Calu3 (cell line): ENCODE data around the gene CHMP6. TPM values are rescaled to one million over a fixed set of nuclear protein-coding genes. Genes with fewer than 3 reads are reported as not detected.
A peak's percentile ranks its signal among the peaks of the same experiment; 100 is the strongest.

Experiments used
- BruUV-seq: library from RNA; stranded (reverse); fragments of 400-500 nt; replicated peaks from 2 replicates; lab custom pipeline; 2021; lab: Mats Ljungman, UMichigan
- CTCF ChIA-PET: fragments of 300-600 bp; sonication (Branson Sonifier 250); formaldehyde crosslinking; loops from one replicate; lab custom pipeline; 2022; ENCODE audit warnings: antibody characterized with exemption; lab: Charles Lee
- DNase-seq: peaks from one replicate; pipeline ENCODE4 v3.0.0; 2022
- H3K27ac Mint-ChIP-seq: one replicate; pipeline ENCODE4 v1.8.0; 2022; ENCODE audit warnings: mixed read lengths; ENCODE audit not compliant: unreplicated experiment
- H3K27me3 Mint-ChIP-seq: one replicate; pipeline ENCODE4 v1.8.0; 2022; ENCODE audit warnings: mixed read lengths; ENCODE audit not compliant: unreplicated experiment
- H3K36me3 Mint-ChIP-seq: one replicate; pipeline ENCODE4 v1.8.0; 2022; ENCODE audit warnings: mild to moderate bottlenecking, moderate library complexity, mixed read lengths; ENCODE audit not compliant: insufficient read depth, unreplicated experiment
- H3K4me1 Mint-ChIP-seq: one replicate; pipeline ENCODE4 v1.8.0; 2022; ENCODE audit warnings: mild to moderate bottlenecking, low read depth, mixed read lengths; ENCODE audit not compliant: unreplicated experiment
- H3K4me3 Mint-ChIP-seq: one replicate; pipeline ENCODE4 v1.8.0; 2022; ENCODE audit warnings: mild to moderate bottlenecking, low read depth, moderate library complexity, mixed read lengths; ENCODE audit not compliant: unreplicated experiment
- H3K9me3 Mint-ChIP-seq: one replicate; pipeline ENCODE4 v1.8.0; 2022; ENCODE audit warnings: low read depth, mixed read lengths; ENCODE audit not compliant: unreplicated experiment
- CTCF ChIP-seq: fragments of 200-600 bp; IDR thresholded peaks from one replicate; pipeline ENCODE4 v1.8.0; 2022; ENCODE audit warnings: antibody characterized with exemption; ENCODE audit not compliant: unreplicated experiment
- intact Hi-C: fragments of 100-400 bp; cut with micrococcal nuclease; formaldehyde crosslinking; loops from one replicate; pipeline ENCODE4 v1.10.0; 2022; ENCODE audit not compliant: unreplicated experiment
- total RNA-seq: library from RNA; stranded (reverse); gene quantifications from 2 replicates; pipeline ENCODE4 v1.2.3, GENCODE V29; 2022

CHMP6 gene
- total RNA-seq, 1 experiment from 2014 or later: 27.9 TPM

- peaks cover 60% of the 10 kb centered on the region for H3K27me3 Mint-ChIP-seq
- H3K4me3 Mint-ChIP-seq: peak overlapping the region; percentile 27
- no TSS peak for BruUV-seq
- peaks cover 7% of the 10 kb centered on the region for H3K36me3 Mint-ChIP-seq
- CTCF ChIA-PET: no interaction called here
- H3K27ac Mint-ChIP-seq: no peak overlapping the region
- intact Hi-C loops: loop anchor here (2.0 kb wide), 1 partner anchor 554 kb away; no protein-coding TSS in a partner anchor
- peak; percentile 43 for DNase-seq
- TF ChIP-seq CTCF: peak; percentile 89
- no peaks in the 10 kb centered on the region for H3K9me3 Mint-ChIP-seq
- peaks cover 13% of the 10 kb centered on the region for H3K4me1 Mint-ChIP-seq
Measured at GRCh38 chr17:80981062-80981902, 10.4 kb upstream of the CHMP6 start.

GRCh38 chr17:80981929-80982425 is 9.7 kb upstream of the CHMP6 start:
- BruUV-seq: no TSS peak
- H3K27me3 Mint-ChIP-seq: peaks cover 67% of the 10 kb centered on the region
- peaks cover 7% of the 10 kb centered on the region for H3K36me3 Mint-ChIP-seq
- peaks cover 13% of the 10 kb centered on the region for H3K4me1 Mint-ChIP-seq
- no peak for TF ChIP-seq CTCF
- intact Hi-C loops: loop anchor here (2.0 kb wide), 1 partner anchor 555 kb away; no protein-coding TSS in a partner anchor
- no peaks in the 10 kb centered on the region for H3K9me3 Mint-ChIP-seq
- H3K4me3 Mint-ChIP-seq: peak overlapping the region; percentile 27
- CTCF ChIA-PET: no interaction called here
- H3K27ac Mint-ChIP-seq: no peak overlapping the region
- DNase-seq: no peak

GRCh38 chr17:80982426-80982974 is 9.1 kb upstream of the CHMP6 start:
- CTCF ChIA-PET: no interaction called here
- peaks cover 72% of the 10 kb centered on the region for H3K27me3 Mint-ChIP-seq
- no TSS peak for BruUV-seq
- H3K27ac Mint-ChIP-seq: no peak overlapping the region
- intact Hi-C loops: no loop called here
- H3K4me3 Mint-ChIP-seq: no peak overlapping the region
- no peaks in the 10 kb centered on the region for H3K9me3 Mint-ChIP-seq
- H3K4me1 Mint-ChIP-seq: peaks cover 13% of the 10 kb centered on the region
- no peak for TF ChIP-seq CTCF
- DNase-seq: no peak
- peaks cover 7% of the 10 kb centered on the region for H3K36me3 Mint-ChIP-seq

GRCh38 chr17:80983545-80983944 is 8.1 kb upstream of the CHMP6 start:
- peaks cover 80% of the 10 kb centered on the region for H3K27me3 Mint-ChIP-seq
- intact Hi-C loops: no loop called here
- TF ChIP-seq CTCF: no peak
- CTCF ChIA-PET: interaction anchor here (0.7 to 1.3 kb wide), 2 partner anchors 118 to 454 kb away, joined by 3 to 4 read pairs; no protein-coding TSS in a partner anchor
- no TSS peak for BruUV-seq
- H3K27ac Mint-ChIP-seq: no peak overlapping the region
- peaks cover 7% of the 10 kb centered on the region for H3K36me3 Mint-ChIP-seq
- DNase-seq: no peak
- no peak overlapping the region for H3K4me3 Mint-ChIP-seq
- H3K9me3 Mint-ChIP-seq: no peaks in the 10 kb centered on the region
- peaks cover 13% of the 10 kb centered on the region for H3K4me1 Mint-ChIP-seq
